NCI-H128 (cell line): ENCODE measurements around the gene QSER1.
"Not testable (repeated sequence)": the region's sequence is repeated elsewhere in the genome, so short reads cannot be mapped to it uniquely, and the experiment has no call there.

Source experiments
- DNase-seq: peaks from one replicate; lab custom pipeline; 2025; ENCODE audit not compliant: unreplicated experiment; lab: John Stamatoyannopoulos, UW

The QSER1 gene

DNA sequence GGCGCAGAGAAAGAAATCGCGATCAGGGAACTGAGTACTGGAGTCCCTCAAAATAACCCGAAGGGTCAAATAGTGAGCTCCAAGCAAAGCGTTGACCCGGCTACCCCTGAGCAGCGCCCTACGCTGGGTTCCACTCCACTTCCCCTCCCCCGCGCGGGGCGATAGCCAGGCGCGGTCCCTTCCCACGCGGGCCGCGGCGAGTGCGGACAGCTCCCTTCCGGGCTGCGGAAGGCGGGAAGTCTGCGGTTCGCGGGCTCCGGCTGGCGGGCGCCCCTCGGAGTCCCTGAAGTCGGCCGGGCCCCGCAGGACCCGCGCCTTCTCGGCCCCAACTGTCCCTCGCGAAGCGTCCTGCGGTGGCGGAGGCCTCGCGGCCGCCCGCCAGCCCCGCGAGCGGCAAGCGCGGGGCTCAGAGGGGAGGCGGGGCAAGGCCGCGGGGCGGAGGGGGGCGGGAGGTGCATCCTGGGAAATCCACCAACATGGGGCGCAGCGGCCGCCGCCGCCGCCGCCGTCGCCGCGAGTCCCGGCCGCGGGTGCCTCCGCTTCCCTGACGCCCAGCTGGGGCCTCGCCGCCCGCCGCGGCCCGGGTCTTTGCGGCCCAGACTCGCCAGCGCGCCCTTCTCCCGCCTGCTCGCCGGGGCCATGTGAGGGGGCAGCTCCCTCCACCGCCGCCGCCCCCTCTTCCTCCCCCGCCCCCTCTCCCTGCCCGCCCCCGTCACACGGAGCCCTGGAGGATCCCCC is at the start of gene QSER1:
TSS of gene QSER1 (plus strand) at position 457 of the 738 bp plus-strand sequence. CDS start 315 bp downstream, outside the sequence.
- no peak for DNase-seq

DNA sequence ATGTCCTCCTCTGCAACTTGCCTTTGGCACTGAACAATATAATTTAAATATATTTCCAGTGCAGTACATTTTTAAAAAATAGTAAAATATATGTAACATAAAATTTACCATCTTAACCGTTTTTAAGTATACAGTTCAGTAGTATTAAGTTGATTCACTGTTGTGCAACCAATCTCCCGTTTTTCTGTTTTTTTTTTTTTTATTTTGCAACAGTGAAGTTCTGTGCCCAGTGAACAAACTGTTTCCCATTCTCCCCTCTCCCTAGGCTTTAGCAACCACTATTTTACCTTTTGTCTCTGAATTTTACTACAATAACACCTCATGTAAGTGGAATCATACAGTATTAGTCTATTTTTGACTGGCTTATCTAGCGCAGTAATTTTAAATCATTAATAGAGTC is 49.1 kb upstream of the QSER1 start:
- DNase-seq: no peak

DNA sequence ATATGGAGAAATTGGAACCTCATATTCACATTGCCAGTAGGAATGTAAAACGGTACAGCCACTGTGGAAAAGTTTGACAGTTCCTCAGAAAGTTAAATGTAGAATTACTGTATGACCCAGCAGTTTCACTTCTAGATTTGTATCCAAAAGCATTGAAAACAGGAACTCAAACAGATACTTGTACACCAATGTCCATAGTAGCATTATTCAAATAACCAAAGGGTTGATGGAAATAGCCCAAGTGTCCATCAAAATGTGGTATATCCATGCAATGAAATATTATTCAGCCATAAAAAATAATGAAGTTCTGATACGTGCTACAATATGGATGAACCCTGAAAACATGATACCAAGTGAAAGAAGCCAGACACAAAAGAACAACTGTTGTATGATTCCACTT is 45.1 kb upstream of the QSER1 start:
- no peak for DNase-seq

DNA sequence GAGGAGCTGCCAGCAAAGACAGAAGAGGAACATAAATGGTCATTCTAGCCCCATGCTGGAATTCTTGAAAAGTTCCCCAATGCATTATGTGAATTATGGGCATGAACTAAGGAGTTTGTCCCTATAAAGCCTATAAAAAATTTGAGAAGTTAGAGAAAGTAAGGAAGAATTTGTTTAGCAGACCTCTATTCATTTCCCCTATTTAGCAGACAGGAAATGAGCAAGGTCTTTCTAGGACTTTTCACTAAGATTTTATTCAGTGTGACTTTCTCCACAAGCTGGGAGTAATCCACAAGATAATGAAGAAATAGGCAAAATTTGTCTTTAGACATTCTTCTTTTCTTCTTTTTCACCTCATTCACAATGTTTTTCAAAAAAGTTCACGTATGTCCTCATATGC is 42.9 kb upstream of the QSER1 start:
- DNase-seq: no peak

DNA sequence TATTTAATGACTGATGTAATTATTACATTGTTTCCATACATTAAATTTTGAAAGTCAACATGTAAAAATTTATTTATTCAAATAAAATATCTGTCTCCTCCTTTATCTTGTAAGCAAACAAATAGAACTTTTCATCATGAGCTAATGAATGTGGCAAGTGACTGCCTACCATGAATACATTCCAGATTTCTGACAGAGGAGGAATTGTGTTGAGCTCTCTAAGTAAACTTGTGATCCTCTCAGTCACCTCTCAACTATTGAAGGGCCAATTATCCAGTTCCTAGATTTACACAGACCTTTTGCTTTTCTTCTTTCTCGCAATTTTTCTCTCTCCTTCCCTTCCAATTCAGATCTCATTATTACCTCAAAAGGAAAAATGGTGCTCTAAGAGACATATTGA is 41.4 kb upstream of the QSER1 start:
- no peak for DNase-seq

DNA sequence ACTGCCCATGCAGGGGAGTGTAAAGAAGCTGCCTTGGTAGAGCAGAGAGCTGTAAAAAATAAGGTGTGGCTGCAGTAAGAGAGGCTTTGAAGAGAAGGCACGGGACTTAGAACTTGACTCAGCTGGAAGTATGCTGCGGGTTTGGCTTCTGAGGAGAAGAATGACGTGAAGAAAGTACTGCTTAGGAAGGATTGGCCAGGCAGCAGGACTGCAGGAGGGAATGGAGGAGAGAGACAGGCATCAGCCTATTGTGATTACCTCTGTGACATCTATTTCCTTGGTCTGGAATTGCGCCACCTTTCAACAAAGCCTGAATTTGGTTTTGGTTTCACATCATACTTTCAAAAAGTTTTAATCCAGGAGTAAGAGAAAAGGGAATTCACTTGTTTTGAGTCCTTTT is 40.4 kb upstream of the QSER1 start:
- no peak for DNase-seq

DNA sequence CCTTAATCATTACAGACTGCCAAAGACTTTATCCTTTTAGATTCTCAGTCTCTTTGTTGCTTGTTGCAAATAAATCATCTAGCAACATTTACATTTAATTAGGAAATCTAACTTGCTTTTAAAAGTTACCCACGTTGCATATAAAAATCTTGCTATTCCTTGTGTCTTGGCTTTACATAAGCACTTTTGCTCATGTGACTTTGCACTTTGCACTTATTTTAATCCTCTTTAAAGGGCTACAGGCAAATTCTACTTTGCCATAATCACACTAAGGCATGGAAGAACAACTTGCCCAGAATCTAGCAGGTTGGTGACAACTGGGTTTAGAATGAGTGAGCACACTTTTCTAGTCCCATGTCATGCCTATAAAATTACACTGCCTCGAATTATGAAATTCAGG is 37.0 kb upstream of the QSER1 start:
- no peak for DNase-seq

DNA sequence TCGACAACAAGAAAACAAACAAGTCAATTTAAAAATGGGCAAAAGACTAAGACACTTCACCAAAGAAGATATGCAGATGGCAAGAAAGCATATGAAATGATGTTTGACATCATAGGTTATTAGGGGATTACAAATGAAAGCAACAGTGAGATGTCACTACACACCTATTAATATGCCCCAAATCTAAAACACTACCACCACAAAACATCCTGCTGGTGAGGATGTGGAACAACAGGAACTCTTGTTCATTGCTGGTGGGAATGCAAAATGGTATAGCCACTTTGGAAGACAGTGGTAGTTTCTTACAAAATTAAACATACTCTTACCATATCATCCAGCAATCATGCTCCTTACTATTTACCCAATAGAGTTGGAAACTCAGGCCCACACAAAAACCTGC is 33.9 kb upstream of the QSER1 start:
- no peak for DNase-seq

DNA sequence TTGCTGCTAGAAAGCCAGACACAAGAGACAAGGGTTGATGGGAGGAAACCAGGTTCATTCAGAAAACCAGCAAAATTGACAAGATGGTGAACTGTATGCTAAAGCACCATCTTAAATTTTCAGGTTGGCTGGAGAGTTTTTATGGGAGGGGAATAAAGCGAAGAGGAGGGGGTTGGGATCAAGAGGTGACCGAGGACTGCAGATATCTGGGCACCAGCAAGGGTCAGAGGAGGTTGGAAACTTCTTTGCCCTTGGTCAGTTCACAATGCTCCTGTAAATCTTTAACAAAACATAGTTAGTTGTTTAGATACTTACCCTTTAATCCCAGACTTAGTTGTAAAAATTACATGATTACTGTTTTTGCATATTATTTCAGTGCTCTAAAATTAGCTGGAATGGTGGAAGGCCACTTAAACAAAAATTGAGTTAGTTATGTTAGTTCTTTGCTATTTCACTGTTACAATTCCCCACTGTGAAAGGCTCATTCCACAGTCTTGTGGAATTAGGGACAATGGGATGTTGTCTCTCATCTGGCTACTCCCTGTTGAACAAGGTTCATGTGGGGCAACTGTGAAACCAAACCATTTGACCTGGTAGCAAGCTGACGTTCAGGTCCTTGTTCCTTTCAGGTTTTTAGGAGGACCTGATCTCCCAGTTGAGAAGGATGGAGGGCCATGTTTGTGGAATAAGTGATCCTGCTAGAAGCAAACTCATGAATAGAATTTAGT is 30.6 kb upstream of the QSER1 start:
- no peak for DNase-seq

DNA sequence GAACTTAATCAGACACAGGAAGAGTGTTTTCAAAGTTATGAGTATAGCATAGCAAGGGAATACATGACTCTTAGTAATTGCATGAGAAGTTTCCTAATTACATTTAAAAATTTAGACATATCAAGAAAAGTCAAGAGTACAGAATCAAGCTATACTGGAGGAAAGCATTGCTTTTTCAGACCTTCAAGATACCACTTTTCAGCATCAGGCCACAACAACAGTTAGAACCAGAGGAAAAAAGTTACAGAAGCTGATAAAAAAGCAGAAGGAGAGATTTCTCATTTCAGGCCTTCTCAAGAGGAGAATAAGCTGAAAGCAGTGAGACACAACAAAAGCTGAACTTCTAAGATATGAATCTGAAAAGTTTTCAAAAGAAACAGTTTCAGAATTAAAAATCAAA is 28.1 kb upstream of the QSER1 start:
- DNase-seq: no peak

DNA sequence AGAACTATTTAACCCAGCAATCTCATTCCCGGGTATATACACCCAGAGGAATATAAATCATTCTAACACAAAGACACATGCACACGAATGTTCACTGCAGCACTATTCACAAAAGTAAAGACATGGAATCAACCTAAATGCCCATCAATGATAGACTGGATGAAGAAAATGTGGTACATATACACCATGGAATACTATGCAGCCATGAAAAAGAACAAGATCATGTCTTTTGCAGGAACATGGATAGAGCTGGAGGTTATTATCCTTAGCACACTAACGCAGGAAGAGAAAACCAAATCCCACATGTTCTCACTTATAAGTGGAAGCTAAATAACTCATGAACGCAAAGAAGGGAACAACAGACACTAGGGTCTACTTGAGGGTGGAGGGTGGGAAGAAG is 23.9 kb upstream of the QSER1 start:
- not testable (repeated sequence) for DNase-seq

DNA sequence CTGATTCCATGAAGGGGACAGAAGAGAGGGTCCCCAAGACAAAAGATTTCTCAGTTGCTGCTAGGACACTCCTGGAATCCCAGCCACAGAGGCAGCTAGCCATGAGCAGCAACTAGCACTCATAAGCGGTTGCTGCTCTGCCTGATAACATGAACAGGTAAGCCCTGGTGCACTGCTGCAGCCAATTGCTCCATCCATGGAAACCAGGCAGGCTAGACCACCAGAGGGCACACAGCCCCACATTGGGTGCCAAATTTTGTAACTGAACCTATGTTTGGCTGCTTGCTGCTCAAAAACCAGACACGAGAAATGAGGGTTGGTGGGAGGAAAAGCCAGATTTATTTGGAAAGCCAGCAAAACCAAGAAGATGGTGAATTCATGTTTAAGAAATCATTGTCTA is 21.9 kb upstream of the QSER1 start:
- no peak for DNase-seq

DNA sequence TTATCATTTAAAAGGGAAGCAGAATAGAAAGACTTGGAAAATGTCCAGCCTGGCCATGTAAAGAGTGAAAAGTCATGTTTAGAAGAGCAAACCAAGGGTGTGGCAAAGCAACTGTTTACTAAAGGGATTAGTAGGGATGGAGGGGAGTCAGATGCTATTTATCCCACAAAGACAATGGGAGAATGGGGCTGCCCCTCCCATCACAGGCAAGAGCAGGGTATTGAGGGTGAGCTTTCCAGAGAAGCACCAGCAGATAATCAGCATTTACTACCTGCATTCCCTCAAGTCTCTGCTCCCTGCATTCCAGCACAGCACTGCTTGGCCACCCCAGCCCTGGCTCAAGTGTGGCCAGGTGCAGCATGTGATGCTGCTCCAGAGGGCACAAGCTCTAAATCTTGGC is 18.5 kb upstream of the QSER1 start:
- no peak for DNase-seq

DNA sequence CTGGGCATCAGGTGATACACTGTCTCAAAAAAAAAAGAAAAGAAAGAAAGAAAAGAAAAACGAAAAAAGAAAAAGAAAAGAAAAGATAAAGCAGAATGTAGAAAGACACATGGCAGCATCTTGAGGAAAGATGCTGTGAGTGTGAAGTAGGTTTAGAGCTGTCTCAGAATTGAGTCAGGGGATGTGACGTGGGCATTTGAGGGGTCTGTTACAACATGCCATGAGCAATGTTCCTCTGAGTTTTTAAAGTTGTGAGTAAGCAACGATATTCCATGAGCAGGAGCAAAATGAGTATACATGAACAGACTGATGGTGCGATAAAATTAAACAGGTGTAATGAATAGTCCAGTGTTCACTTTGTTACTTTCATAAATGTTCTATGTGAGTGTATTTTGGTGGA is 11.3 kb upstream of the QSER1 start:
- no peak for DNase-seq

DNA sequence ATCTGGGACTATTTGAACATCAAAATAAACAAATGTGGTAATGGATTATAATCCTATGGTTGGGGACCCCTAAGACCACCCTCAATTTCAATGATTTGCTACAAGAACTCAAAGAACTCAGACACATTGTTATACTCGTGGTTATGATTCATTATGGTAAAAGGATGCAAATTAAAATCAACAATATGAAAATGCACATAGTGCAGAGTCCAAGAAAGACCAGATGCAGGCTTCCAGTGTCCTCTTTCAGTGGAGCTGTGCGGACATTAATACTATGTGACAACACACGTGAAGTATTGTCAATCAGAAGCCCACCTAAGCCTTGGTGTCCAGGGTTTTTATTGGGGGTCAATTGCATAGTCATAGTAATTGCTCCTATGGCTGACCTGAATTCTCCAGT is 9.2 kb upstream of the QSER1 start:
- DNase-seq: no peak

DNA sequence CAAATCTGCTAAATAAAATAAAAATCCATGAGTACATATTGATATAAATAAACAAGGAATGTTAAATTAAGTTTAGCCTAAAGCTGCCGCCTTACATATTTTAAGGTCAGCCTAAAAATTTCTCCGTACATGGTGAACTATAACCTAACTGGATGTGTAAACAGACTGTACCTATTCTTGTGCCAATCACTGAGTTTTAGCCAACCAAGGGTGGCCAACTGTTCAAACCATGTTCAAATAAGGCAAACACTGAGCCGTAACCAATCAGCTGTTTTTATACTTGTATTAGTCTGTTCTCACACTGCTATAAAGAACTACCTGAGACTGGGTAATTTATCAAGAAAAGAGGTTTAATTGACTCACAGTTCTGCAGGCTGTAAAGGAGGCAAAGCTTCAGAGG is 8.6 kb upstream of the QSER1 start:
- no peak for DNase-seq

DNA sequence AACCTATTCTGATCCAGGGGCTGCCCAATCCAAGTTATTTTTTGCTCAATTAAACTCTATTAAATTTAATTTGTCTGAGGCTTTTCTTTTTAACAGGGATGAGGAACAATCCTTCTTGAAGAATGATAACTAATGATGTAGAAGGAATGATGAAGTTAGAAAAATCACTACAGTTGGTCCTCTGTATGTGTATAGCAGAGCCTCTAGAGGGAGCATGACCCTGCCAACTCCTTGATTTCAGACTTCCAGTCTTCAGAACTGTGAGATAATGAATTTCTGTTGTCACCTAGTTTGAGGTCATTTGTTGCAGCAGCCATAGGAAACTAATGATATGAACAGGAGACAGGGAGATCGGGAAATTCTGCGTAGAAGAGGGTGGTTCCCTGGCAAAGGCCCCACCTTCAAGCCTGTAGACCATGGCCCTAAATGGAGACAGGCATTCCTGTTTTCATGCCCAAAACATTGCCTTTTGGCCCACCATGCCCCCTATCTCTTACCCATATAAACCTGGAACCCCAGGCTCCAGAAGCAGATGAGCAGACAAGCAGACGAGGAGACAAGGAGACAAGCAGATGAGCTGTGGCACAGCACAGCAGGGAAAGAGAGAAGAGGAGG is 7.7 kb upstream of the QSER1 start:
- no peak for DNase-seq

DNA sequence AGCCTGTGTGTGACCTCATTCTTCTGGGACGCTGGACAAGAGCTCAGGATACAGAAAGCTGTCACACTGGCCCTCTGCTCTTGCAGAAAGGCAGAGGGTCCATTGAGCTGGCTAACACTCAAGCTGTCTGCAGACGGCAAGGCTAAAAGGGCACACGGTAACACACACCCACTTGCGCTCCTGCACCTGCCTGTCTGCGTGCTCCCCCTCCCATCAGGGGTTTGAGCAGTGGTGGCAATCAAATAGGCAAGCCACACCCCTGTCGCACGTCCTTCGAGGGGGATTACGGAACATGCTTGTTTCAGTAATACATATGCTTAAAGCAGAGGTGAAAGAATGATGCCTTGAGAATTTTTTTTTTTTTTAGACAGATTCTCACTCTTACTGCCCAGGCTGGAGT is 7.1 kb upstream of the QSER1 start:
- no peak for DNase-seq

DNA sequence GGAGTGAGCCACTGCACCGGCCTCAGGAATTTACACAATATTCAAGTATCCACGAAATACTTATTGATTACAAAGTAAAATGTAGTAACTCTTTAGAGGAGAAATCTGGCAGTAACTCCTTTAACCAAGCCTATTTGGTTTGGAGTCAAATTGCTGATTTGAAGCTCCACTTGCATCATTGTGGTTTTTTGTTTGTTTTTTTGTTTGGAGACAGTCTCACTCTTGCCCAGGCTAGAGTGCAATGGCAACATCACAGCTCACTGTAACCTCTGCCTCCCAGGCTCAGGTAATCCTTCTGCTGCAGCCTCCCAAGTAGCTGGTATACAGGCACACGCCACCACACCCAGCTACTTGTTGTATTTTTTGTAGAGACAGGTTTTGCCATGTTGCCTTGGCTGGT is 6.4 kb upstream of the QSER1 start:
- no peak for DNase-seq

DNA sequence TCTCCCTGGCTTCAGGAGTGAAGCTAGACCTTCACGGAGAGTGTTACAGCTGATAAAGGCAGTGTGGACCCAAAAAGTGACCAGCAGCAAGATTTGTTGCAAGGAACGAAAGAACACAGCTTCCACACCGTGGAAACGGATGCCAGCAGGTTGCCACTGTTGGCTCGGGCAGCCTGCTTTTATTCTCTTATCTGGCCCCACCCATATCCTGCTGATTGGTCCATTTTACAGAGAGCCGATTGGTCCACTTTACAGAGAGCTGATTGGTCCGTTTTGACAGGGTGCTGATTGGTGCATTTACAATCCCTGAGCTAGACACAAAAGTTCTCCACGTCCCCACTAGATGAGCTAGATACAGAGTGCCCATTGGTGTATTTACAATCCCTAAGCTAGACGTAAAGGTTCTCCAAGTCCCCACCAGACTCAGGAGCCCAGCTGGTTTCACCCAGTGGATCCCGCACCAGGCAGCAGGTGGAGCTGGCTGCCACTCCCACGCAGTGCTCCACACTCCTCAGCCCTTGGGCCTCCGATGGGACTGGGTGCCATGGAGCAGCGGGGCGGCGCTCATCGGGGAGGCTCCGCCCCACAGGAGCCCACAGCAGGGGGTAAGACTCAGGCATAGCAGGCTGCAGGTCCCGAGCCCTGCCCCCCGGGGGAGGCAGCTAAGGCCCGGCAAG is 4.8 kb upstream of the QSER1 start:
- not testable (repeated sequence) for DNase-seq

DNA sequence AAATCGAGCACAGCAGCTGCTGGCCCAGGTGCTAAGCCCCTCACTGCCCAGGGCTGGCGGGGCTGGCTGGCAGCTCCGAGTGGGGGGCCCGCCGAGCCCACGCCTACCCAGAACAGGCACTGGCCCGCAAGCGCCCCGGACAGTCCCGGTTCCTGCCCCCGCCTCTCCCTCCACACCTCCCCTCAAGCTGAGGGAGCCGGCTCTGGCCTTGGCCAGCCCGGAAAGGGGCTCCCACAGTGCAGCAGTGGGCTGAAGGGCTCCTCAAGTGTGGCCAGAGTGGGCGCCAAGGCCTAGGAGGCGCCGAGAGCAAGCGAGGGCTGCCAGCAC is 4.3 kb upstream of the QSER1 start:
- not testable (repeated sequence) for DNase-seq

DNA sequence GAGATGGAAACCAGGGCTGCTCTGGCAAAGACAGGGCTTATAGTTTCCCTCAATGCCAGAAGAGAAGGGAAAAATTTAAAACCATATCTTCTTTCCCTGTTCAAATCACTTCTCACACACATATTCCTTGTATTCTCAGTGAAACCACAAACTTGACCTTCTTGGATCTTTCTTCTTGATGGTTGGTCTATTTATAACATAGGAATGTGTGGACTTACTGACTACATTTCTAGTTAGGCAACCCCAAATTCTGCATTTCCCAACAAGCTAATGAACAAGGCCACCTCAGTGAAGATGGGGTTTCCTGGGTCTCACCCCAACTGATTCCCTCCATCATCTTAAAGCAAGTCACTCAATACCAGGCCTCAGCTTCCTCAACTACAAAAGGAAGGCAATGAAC is 3.8 kb upstream of the QSER1 start:
- DNase-seq: no peak
